GM12865 (cell line): Measurements from ENCODE around the gene GABBR2.

Experiments
- DNase-seq: peaks from one replicate; pipeline ENCODE4 v3.0.0; 2010; ENCODE audit warnings: low read depth
- H3K4me3 ChIP-seq: 2 replicates; pipeline ENCODE4 v1.5.1; 2011; ENCODE audit warnings: mild to moderate bottlenecking, low read depth, low read length, control low read depth
- CTCF ChIP-seq: IDR thresholded peaks from 2 replicates; pipeline ENCODE4 v1.5.1; 2011; ENCODE audit warnings: low read length, control low read depth, low read depth, inconsistent platforms; ENCODE audit not compliant: insufficient read depth; ENCODE audit errors: missing control alignments

The GABBR2 gene

GRCh38 chr9:98342098-98342819, 366.5 kb downstream of the GABBR2 start:
- no peak for DNase-seq
- no peak for TF ChIP-seq CTCF

GRCh38 chr9:98341157-98342097, 367.3 kb downstream of the GABBR2 start:
- DNase-seq: no peak
- no peak for TF ChIP-seq CTCF
- no peak overlapping the region for H3K4me3 ChIP-seq

More at GRCh38 chr9:98342098-98342819, 366.5 kb downstream of the GABBR2 start:
- H3K4me3 ChIP-seq: no peak overlapping the region

- no peak for TF ChIP-seq CTCF
- no peak overlapping the region for H3K4me3 ChIP-seq
- DNase-seq: no peak
Observed at GRCh38 chr9:98339987-98340800, 368.5 kb downstream of the GABBR2 start.

- TF ChIP-seq CTCF: no peak
- no peak for DNase-seq
- no peak overlapping the region for H3K4me3 ChIP-seq
Observed at GRCh38 chr9:98335661-98336060, 373.1 kb downstream of the GABBR2 start.

- no peak overlapping the region for H3K4me3 ChIP-seq
Observed at GRCh38 chr9:98334796-98335195, 373.9 kb downstream of the GABBR2 start.

More at GRCh38 chr9:98334796-98335195, 373.9 kb downstream of the GABBR2 start:
- no peak for TF ChIP-seq CTCF
- DNase-seq: no peak
